Upper lobe of right lung (tissue), 1 donor: ENCODE data around the gene NAA50. TPM values are rescaled to one million over a fixed set of nuclear protein-coding genes. Genes with fewer than 3 reads are reported as not detected.
A peak's percentile ranks its signal among the peaks of the same experiment; 100 is the strongest.

ENCODE experiments used
- ATAC-seq: fragments of 200-7000 bp; cut with Tn5 transposase; one replicate; pipeline ENCODE4 v1.9.1; 2020; ENCODE audit warnings: mild to moderate bottlenecking, moderate library complexity
- DNase-seq: peaks from one replicate; pipeline ENCODE4 v3.0.0-alpha.2; 2020
- H3K27ac ChIP-seq: fragments of 200-600 bp; one replicate; pipeline ENCODE4 v1.8.0; 2022
- H3K27me3 ChIP-seq: fragments of 200-600 bp; one replicate; pipeline ENCODE4 v1.8.0; 2022; ENCODE audit warnings: mild to moderate bottlenecking
- H3K36me3 ChIP-seq: fragments of 200-600 bp; one replicate; pipeline ENCODE4 v1.8.0; 2022
- H3K4me1 ChIP-seq: fragments of 200-600 bp; one replicate; pipeline ENCODE4 v1.8.0; 2022
- H3K4me3 ChIP-seq: fragments of 200-600 bp; one replicate; pipeline ENCODE4 v1.8.0; 2022; ENCODE audit warnings: mild to moderate bottlenecking
- H3K9me3 ChIP-seq: fragments of 200-600 bp; one replicate; pipeline ENCODE4 v1.8.0; 2022
- intact Hi-C: fragments of 100-400 bp; cut with DNase I; formaldehyde crosslinking; loops from one replicate; pipeline ENCODE4 v1.11.0; 2022
- total RNA-seq: library from RNA; stranded (reverse); fragmentation: NEBNext Ultra II Directional; extraction: Animal tissue kit (Norgen Biotek cat#: 25700); gene quantifications from one replicate; pipeline ENCODE4 v1.2.1, GENCODE V29; 2021
- TF ChIP-seq, protein P1 (sequence below): fragments of 200-600 bp; IDR thresholded peaks from one replicate; pipeline ENCODE4 v1.8.0; 2022; ENCODE audit warnings: antibody characterized with exemption
- donor health status: DM: no; HTN: yes; CAD: no; lungs with severe emphysema.

Gene NAA50
- total RNA-seq, 1 donor from 2014 or later, result 90.0 TPM

DNA sequence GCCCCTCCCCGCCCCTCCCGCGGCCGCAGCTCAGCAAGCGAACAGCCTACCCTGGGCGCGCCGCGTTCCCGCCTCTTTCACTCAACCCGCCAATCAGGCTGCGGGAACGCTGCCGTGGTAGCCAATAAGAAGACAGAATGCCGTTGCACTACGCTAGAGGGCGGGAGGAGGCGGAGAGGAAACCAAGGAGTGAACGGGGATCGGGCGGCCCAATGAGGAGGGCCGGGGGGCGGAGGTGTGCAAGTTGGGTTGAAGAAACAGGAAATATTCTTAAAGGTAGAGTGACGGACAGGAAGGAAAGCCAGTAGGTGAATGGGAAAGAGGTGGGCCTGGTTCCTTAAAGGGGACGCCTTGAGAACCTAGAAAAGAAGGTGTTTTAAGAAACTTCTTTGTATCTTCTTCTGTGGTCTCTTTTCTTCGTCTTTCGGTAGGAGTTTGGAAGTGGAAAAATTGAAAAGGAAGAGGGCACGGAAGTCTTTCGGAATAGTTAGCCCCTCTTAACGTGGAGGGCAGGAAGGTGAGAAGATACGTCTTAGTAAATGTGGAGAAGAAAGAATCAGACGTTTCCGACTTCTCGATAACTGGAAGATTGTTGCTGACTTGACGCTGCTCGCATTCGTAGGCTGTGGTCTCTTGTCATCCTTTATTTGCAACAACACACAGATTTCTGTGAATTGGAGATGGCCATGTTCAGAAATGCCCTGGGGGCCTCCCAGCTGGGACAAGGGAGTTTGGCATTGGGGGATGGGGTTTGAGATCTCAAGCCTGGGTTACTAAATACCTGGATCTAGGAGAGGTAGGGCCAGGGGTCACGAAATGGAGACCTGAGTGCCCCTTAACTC, 49.2 kb downstream of the NAA50 start:
- Histone ChIP-seq H3K4me3 (peak overlapping the region; percentile 65), H3K4me1 (peaks cover 29% of the 10 kb centered on the region), H3K27ac (peak overlapping the region; percentile 98), H3K9me3 (no peaks in the 10 kb centered on the region), H3K36me3 (no peaks in the 10 kb centered on the region), H3K27me3 (no peaks in the 10 kb centered on the region)
- DNase-seq (peak; percentile 99), ATAC-seq (peak; percentile 98)
- intact Hi-C loops, result no loop called here
- TF ChIP-seq, protein P1, sequence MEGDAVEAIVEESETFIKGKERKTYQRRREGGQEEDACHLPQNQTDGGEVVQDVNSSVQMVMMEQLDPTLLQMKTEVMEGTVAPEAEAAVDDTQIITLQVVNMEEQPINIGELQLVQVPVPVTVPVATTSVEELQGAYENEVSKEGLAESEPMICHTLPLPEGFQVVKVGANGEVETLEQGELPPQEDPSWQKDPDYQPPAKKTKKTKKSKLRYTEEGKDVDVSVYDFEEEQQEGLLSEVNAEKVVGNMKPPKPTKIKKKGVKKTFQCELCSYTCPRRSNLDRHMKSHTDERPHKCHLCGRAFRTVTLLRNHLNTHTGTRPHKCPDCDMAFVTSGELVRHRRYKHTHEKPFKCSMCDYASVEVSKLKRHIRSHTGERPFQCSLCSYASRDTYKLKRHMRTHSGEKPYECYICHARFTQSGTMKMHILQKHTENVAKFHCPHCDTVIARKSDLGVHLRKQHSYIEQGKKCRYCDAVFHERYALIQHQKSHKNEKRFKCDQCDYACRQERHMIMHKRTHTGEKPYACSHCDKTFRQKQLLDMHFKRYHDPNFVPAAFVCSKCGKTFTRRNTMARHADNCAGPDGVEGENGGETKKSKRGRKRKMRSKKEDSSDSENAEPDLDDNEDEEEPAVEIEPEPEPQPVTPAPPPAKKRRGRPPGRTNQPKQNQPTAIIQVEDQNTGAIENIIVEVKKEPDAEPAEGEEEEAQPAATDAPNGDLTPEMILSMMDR, result peak; percentile 20

DNA sequence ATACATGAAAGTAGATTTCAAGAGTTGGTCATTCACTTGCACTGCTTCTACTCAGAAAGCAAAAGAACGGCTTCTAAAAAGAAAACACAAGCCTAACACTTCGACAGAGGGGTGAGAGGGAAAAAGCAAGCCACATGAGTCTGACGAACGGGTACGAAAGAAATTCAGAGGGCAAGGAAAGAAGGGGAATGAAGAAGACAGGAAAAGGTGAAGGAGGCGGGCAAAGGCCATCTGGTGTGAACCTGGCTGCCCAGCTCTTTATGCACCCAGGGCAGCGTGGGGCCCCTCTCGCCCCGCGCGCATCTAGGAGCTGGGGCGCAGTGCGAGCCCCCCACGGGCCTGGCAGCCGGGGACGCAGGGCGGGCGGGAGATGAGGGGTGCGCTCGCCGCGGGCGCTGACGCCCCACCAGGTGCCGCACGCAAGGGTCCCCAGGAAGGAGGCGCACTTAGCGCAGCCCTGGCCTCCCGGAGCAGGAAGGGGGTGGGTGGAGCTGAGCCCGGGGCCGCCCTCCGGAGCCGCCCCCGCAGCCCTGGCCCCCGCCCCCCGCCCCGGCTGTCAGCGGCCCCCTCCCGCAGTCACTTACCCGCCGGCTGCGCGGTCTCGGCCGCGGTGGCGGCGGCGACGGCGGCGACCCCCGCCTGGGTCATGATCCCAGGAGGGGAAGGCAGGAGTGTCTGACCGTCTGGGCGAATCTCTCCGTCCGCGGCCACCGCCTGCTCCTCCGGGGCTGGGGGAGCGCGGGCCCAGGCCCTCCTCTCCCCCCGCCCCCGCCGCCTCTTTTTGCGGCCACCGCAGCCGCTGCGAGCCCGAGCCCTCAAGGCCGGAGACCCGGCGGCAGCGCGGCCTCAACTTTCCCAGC, 50.0 kb downstream of the NAA50 start, which contains the start of gene USF3:
Gene USF3 (minus strand): TSS at position 857 of the 860 bp plus-strand sequence. CDS start 21,764 bp downstream, outside the sequence.
- Histone ChIP-seq H3K4me1 (peaks cover 29% of the 10 kb centered on the region), H3K27me3 (no peaks in the 10 kb centered on the region), H3K36me3 (no peaks in the 10 kb centered on the region), H3K4me3 (peak within 1 kb of the TSS; percentile 65), H3K27ac (peak within 1 kb of the TSS; percentile 98), H3K9me3 (no peaks in the 10 kb centered on the region)
- intact Hi-C loops, result no loop called here
- peak; percentile 91 for DNase-seq
- peak; percentile 88 for ATAC-seq
- TF ChIP-seq, protein P1, result no peak

DNA sequence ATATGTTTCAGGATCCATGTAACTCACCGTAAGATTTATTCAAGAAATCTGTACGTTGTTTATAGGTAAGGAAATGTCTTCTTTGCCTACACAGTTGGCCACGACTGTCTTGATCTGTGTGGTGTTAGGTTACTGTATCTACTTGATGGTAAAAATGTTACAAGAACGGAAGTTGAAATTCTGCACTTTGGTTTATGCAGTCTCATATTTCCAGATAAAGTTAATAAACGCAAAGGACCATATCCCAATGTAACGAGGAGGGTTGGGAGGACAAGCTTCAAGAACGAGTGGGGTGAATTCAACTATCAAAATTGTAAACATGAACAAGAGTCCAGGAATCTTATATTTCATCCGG, 50.6 kb downstream of the NAA50 start:
- intact Hi-C loops, result no loop called here
- Histone ChIP-seq H3K27ac (peak overlapping the region; percentile 98), H3K27me3 (no peaks in the 10 kb centered on the region), H3K4me1 (peaks cover 29% of the 10 kb centered on the region), H3K9me3 (no peaks in the 10 kb centered on the region), H3K4me3 (peak overlapping the region; percentile 65), H3K36me3 (no peaks in the 10 kb centered on the region)
- TF ChIP-seq, protein P1, result no peak
- no peak for ATAC-seq
- DNase-seq, result no peak

DNA sequence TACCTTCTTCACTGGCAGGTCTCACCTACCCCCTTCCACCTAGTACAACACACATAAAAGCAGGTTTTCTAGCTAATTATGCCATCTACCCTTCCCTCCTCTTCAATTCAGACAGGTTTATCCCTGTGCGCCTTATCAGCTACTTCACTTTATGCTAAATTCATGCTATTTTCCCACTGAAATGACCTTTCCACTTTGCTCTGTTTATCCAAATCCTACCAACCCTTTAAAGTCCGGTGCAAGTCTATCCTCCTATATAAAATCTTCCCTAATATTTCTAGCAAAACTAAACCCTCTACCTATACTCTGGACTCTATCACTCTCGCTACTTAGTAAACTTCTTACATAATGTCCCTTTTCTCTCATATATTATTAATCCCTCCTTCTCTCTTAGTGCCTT, 55.6 kb downstream of the NAA50 start:
- ATAC-seq, result no peak
- no peaks in the 10 kb centered on the region for H3K9me3 ChIP-seq
- TF ChIP-seq, protein P1, result no peak
- H3K27me3 ChIP-seq, result no peaks in the 10 kb centered on the region
- no peaks in the 10 kb centered on the region for H3K36me3 ChIP-seq
- DNase-seq, result no peak
- intact Hi-C loops, result no loop called here
- H3K4me3 ChIP-seq, result no peak overlapping the region
- H3K4me1 ChIP-seq, result peaks cover 22% of the 10 kb centered on the region
- H3K27ac ChIP-seq, result no peak overlapping the region

DNA sequence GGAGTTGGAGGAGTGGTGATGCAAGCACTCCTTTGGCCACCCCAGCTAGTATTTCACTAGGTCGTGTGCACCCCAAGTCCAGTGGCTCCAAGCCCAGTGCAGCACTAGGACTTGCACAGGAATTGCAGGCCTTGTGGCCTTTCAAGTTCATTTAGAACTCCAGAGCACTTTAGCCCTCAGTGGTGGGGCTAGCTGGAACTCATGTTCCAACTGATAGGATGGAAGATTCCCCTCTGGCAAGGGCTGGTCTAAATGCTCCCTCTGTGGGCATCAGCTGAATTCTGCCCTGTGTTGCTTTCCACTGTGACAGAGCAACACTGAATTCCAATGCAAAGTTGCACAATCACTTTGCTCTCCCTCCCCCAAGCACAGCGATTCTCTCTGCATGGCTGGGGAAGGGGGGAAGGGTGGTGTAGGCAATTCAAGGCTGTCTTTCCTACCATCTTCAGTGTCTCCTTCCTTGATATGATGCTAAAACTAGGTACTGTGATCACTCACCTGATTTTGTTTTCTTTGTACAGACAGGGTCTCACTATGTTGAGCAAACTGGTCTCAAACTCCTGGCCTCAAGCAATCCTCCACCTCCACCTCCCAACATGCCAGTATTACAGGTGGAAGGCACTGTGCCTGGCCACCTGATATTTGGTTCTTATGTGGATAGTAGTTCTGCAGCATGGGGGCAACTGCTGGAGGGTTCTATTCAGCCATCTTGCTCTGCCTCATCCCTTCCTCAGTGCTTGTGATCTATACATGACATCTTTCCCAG, 59.9 kb downstream of the NAA50 start:
- no peak overlapping the region for H3K27ac ChIP-seq
- ATAC-seq, result peak; percentile 74
- no peaks in the 10 kb centered on the region for H3K9me3 ChIP-seq
- H3K4me3 ChIP-seq, result no peak overlapping the region
- TF ChIP-seq, protein P1, result no peak
- peaks cover 10% of the 10 kb centered on the region for H3K4me1 ChIP-seq
- DNase-seq, result no peak
- no peaks in the 10 kb centered on the region for H3K27me3 ChIP-seq
- intact Hi-C loops, result no loop called here
- H3K36me3 ChIP-seq, result no peaks in the 10 kb centered on the region
